HG03159 (cell line): Measurements from ENCODE around the gene CDH10.

Experiments
- ATAC-seq: cut with Tn5 transposase; IDR thresholded peaks from one replicate; pipeline ENCODE4 v1.9.1; 2021; ENCODE audit warnings: mild to moderate bottlenecking, moderate library complexity; ENCODE audit not compliant: unreplicated experiment

Gene CDH10

GRCh38 chr5:24491490-24491889 lies 153.3 kb downstream of the CDH10 start:
- no peak for ATAC-seq

- no peak for ATAC-seq
These were observed 157.2 kb downstream of the CDH10 start for GRCh38 chr5:24487368-24488229.

DNA sequence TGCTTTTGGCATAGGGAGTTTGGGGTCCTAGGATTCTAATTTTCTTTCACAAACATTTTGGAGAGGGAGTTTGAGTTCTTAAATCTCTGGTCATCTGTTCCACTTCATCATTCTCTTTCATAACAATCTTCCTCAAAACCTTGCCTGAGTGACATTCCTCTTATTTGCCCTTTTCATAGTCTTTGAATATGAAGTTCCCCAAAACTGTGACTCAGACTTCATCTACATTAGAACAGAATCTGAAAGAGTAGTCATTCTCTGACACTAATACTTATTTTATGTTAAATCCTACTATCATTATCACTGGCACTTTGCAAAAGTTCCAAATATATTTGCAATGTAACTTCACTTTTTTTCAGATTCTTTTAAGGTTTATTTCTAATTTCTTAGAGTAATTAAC lies 163.8 kb downstream of the CDH10 start:
- ATAC-seq: no peak

GRCh38 chr5:24477958-24478357 lies 166.8 kb downstream of the CDH10 start:
- ATAC-seq: no peak

GRCh38 chr5:24475101-24475500 lies 169.7 kb downstream of the CDH10 start:
- no peak for ATAC-seq

DNA sequence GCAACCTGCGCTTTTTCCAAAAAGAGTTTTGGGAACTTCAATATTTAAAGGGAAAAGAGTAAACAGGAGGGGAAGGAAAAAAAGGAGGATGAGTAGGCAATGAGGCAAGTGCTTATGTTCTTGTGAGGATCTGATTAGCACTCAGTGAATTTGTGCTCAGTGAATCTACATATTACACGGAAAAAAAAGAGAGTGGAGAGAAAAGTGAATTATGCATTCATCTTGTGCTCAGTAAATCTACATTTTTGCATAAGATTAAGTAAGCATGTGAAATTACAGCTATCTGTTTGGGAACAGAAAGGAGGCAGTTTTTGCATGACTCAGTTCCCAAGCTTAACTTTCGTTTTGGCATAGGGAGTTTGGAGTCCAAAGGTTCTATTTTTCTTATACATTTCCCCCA lies 170.1 kb downstream of the CDH10 start:
- ATAC-seq: no peak

DNA sequence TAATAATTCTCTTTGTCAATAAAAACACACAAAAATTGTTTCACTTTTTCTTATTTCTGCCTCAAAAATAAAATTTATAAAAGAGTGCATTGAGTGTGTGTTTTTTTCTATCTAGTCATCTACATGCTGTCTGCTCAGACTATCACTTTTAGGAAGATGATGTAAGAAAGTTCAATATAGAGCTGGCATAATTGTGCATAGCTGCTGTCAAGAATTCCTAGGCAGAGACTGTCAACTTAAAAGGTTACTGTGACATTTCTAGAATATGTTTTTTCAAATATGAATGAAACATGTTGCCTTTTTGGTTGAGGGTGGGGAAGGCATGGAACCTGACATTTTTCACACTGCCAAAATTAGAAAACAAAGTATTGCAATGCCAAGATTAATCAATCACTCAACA lies 172.3 kb downstream of the CDH10 start:
- ATAC-seq: no peak

GRCh38 chr5:24444414-24444813 lies 200.4 kb downstream of the CDH10 start:
- no peak for ATAC-seq

GRCh38 chr5:24439465-24439864 lies 205.3 kb downstream of the CDH10 start:
- ATAC-seq: no peak
